ENCODE data around the gene ADGRL4.

ADGRL4 gene

GRCh38 chr1:78887458-78887857 is 119.1 kb downstream of the ADGRL4 start:
- TF ChIP-seq, protein P1, sequence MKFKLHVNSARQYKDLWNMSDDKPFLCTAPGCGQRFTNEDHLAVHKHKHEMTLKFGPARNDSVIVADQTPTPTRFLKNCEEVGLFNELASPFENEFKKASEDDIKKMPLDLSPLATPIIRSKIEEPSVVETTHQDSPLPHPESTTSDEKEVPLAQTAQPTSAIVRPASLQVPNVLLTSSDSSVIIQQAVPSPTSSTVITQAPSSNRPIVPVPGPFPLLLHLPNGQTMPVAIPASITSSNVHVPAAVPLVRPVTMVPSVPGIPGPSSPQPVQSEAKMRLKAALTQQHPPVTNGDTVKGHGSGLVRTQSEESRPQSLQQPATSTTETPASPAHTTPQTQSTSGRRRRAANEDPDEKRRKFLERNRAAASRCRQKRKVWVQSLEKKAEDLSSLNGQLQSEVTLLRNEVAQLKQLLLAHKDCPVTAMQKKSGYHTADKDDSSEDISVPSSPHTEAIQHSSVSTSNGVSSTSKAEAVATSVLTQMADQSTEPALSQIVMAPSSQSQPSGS (tag by site-specific recombination; IDR thresholded peaks at IDR 0.05; ENCODE audit: low read depth): peak; percentile 48
- TF ChIP-seq, protein P2, sequence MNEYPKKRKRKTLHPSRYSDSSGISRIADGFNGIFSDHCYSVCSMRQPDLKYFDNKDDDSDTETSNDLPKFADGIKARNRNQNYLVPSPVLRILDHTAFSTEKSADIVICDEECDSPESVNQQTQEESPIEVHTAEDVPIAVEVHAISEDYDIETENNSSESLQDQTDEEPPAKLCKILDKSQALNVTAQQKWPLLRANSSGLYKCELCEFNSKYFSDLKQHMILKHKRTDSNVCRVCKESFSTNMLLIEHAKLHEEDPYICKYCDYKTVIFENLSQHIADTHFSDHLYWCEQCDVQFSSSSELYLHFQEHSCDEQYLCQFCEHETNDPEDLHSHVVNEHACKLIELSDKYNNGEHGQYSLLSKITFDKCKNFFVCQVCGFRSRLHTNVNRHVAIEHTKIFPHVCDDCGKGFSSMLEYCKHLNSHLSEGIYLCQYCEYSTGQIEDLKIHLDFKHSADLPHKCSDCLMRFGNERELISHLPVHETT (tag by site-specific recombination; IDR thresholded peaks at IDR 0.05): no peak
- ChIA-PET CTCF (no interaction called here), POLR2A (no interaction called here)

DNA sequence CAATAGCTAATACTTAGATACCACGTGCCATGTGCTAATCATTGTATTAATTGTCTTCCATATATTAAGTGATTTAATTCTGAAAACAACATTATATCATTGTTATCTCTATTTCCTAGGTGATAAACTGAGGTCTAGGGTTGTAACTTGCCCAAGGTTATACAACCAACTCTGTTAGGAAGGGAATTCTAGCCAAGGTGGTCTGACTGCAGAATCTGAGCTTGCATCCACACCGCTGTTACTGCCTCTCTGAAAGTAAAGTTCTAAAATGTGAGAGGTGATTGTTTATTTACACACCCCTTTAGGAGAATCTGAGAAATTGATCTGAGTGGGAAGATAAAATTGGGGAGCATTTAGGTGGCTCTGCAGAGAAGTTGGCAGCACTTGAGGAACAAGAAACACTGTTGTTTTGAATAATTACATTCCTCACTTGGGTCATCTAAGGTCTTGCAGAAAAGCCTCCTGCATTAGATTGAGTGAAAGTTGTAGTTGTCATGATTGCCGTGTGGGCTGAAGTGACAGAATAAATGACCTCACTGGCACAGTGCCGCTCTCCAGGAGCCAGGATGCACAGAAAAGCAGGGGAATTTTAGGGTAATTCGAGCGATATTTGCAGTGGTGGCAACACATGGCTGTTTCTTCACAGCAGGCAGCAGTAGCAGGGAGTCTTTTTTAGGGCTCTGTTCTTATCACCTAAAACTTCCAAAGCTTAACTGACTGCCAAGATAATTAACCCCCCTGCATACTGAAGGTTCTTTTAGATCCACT is 121.7 kb downstream of the ADGRL4 start:
- H3K27ac ChIP-seq (ENCODE audit: extremely low read depth, low read depth, low read length): peak overlapping the region; percentile 53
- no peaks in the 10 kb centered on the region for H3K36me3 ChIP-seq (ENCODE audit: control insufficient read depth in 2 of 2, insufficient read depth in 1 of 2, low read length in 2 of 2)
- no peak overlapping the region for H3K4me3 ChIP-seq (ENCODE audit: low read depth, low read length)
- ChIA-PET CTCF (interaction anchor here (0.9 kb wide), 1 partner anchor 59 kb away, joined by 3 read pairs; no protein-coding TSS in a partner anchor), POLR2A (no interaction called here)
- peaks cover 14% of the 10 kb centered on the region for H3K4me1 ChIP-seq (ENCODE audit: control insufficient read depth, insufficient read depth, low read length)
- no peaks in the 10 kb centered on the region for H3K9me3 ChIP-seq (ENCODE audit: control insufficient read depth, insufficient read depth, low read depth, low read length)
- no peak for TF ChIP-seq ZNF394 (tag by site-specific recombination; IDR thresholded peaks at IDR 0.05; ENCODE audit: borderline replicate concordance)
- TF ChIP-seq ZNF600 (tag by site-specific recombination; IDR thresholded peaks at IDR 0.05): no peak
- TF ChIP-seq ZNF184 (tag by site-specific recombination; IDR thresholded peaks at IDR 0.05): no peak
- TF ChIP-seq ZNF169 (tag by site-specific recombination; IDR thresholded peaks at IDR 0.05): no peak
- TF ChIP-seq ZNF292 (tag by site-specific recombination; IDR thresholded peaks at IDR 0.05; ENCODE audit: borderline replicate concordance, low read depth): no peak
- no peak for TF ChIP-seq ZSCAN30 (tag by site-specific recombination; IDR thresholded peaks at IDR 0.05)
- no peak for TF ChIP-seq ZNF561 (tag by site-specific recombination; IDR thresholded peaks at IDR 0.05; ENCODE audit: borderline replicate concordance)
- no peak for TF ChIP-seq KLF9 (tag by site-specific recombination; IDR thresholded peaks at IDR 0.05; ENCODE audit: low read depth)
- TF ChIP-seq FEZF1 (tag by site-specific recombination; IDR thresholded peaks at IDR 0.05): peak; percentile 49
- TF ChIP-seq ZNF24 (tag by site-specific recombination; IDR thresholded peaks at IDR 0.05): 0 out of 2 replicates have a peak, but pooled peaks have one; percentile 19
- TF ChIP-seq ZBTB17 (tag by site-specific recombination; IDR thresholded peaks at IDR 0.05): peak; percentile 55
- TF ChIP-seq PRDM4 (tag by site-specific recombination; IDR thresholded peaks at IDR 0.05): no peak
- peak; percentile 47 for TF ChIP-seq ZBTB8A (tag by site-specific recombination; IDR thresholded peaks at IDR 0.05)
- TF ChIP-seq, protein P3, sequence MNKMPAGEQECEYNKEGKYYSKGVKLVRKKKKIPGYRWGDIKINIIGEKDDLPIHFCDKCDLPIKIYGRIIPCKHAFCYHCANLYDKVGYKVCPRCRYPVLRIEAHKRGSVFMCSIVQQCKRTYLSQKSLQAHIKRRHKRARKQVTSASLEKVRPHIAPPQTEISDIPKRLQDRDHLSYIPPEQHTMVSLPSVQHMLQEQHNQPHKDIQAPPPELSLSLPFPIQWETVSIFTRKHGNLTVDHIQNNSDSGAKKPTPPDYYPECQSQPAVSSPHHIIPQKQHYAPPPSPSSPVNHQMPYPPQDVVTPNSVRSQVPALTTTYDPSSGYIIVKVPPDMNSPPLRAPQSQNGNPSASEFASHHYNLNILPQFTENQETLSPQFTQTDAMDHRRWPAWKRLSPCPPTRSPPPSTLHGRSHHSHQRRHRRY (tag by site-specific recombination; IDR thresholded peaks at IDR 0.05): no peak
- no peak for TF ChIP-seq YY1 (tag by site-specific recombination; IDR thresholded peaks at IDR 0.05)
- TF ChIP-seq, protein P4, sequence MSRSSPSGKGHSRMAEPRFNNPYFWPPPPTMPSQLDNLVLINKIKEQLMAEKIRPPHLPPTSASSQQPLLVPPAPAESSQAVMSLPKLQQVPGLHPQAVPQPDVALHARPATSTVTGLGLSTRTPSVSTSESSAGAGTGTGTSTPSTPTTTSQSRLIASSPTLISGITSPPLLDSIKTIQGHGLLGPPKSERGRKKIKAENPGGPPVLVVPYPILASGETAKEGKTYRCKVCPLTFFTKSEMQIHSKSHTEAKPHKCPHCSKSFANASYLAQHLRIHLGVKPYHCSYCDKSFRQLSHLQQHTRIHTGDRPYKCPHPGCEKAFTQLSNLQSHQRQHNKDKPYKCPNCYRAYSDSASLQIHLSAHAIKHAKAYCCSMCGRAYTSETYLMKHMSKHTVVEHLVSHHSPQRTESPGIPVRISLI (tag by site-specific recombination; IDR thresholded peaks at IDR 0.05): no peak
- TF ChIP-seq RBAK (tag by site-specific recombination; IDR thresholded peaks at IDR 0.05): no peak
- TF ChIP-seq PRDM6 (tag by site-specific recombination; IDR thresholded peaks at IDR 0.05): peak; percentile 16; the same call in 1 of the 2 replicates
- TF ChIP-seq GLI4 (tag by site-specific recombination; IDR thresholded peaks at IDR 0.05): no peak
- no peak for TF ChIP-seq ZNF670 (tag by site-specific recombination; IDR thresholded peaks at IDR 0.05; ENCODE audit: low read depth)
- TF ChIP-seq ZFP37 (tag by site-specific recombination; IDR thresholded peaks at IDR 0.05): no peak
- TF ChIP-seq ZNF324 (tag by site-specific recombination; IDR thresholded peaks at IDR 0.05): no peak
- TF ChIP-seq ZNF654 (tag by site-specific recombination; IDR thresholded peaks at IDR 0.05; ENCODE audit: low read depth): 0 out of 2 replicates have a peak, but pooled peaks have one; percentile 1
- TF ChIP-seq HOXC10 (CRISPR knock-in tag; IDR thresholded peaks at IDR 0.05): no peak

More at GRCh38 chr1:78887458-78887857, 119.1 kb downstream of the ADGRL4 start:
- Histone ChIP-seq H3K4me3 (ENCODE audit: low read depth, low read length) (no peak overlapping the region), H3K4me1 (ENCODE audit: control insufficient read depth, insufficient read depth, low read length) (peaks cover 14% of the 10 kb centered on the region), H3K27ac (ENCODE audit: extremely low read depth, low read depth, low read length) (no peak overlapping the region), H3K36me3 (ENCODE audit: control insufficient read depth in 2 of 2, insufficient read depth in 1 of 2, low read length in 2 of 2) (no peaks in the 10 kb centered on the region), H3K9me3 (ENCODE audit: control insufficient read depth, insufficient read depth, low read depth, low read length) (no peaks in the 10 kb centered on the region)
